K562 (cell line): Measurements from ENCODE around the gene SBK3. TPM values are rescaled to one million over a fixed set of nuclear protein-coding genes. Genes with fewer than 3 reads are reported as not detected.

Source experiments
- ARID1B ChIP-seq: fragments of 450-650 bp; IDR thresholded peaks from 2 replicates; pipeline ENCODE4 v1.6.1; 2016; ENCODE audit warnings: antibody characterized with exemption, mild to moderate bottlenecking, inconsistent platforms
- BCOR ChIP-seq: fragments of 450-650 bp; IDR thresholded peaks from 2 replicates; pipeline ENCODE4 v1.6.1; 2016
- CREB1 ChIP-seq, 2 experiments: sonication (generic) in 1 of 2; formaldehyde crosslinking in 1 of 2; IDR thresholded peaks; 2 replicates each; pipeline versions ENCODE4 v1.6.1 to v1.8.0; 2012 to 2022; ENCODE audit warnings: inconsistent platforms in 1 of 2, mild to moderate bottlenecking in 1 of 2, missing genetic modification reagents in 1 of 2, moderate library complexity in 1 of 2
- CTBP1 ChIP-seq: fragments of 450-650 bp; IDR thresholded peaks from 2 replicates; pipeline ENCODE4 v1.6.1; 2016; ENCODE audit warnings: borderline replicate concordance
- ETV6 ChIP-seq, 3 experiments: fragments of 150-350 bp in 1 of 3; sonication (generic) in 1 of 3; formaldehyde crosslinking in 1 of 3; IDR thresholded peaks; 2 replicates each; pipeline versions ENCODE4 v1.6.1 to v1.8.0; 2014 to 2022; ENCODE audit warnings: borderline replicate concordance in 2 of 3, low read depth in 2 of 3, antibody characterized with exemption in 1 of 3, low read length in 1 of 3, mild to moderate bottlenecking in 1 of 3, missing genetic modification reagents in 1 of 3
- GABPA ChIP-seq: fragments of 200-800 bp; sonication (Bioruptor generic); conservative IDR thresholded peaks from 2 replicates; pipeline ENCODE4 v1.6.1; 2016; ENCODE audit warnings: low read depth, missing genetic modification characterization, missing compliant biosample characterization
- GABPB1 ChIP-seq: sonication (generic); formaldehyde crosslinking; IDR thresholded peaks from 2 replicates; pipeline ENCODE4 v1.8.0; 2022; ENCODE audit warnings: mild to moderate bottlenecking, missing genetic modification reagents
- HDAC1 ChIP-seq, 2 experiments: fragments of 450-650 bp; IDR thresholded peaks; 2 replicates each; pipeline ENCODE4 v1.6.1; 2016 to 2017; ENCODE audit warnings: inconsistent platforms in 1 of 2, mild to moderate bottlenecking in 1 of 2, moderate library complexity in 1 of 2
- L3MBTL2 ChIP-seq: fragments of 450-650 bp; IDR thresholded peaks from 2 replicates; pipeline ENCODE4 v1.6.1; 2016; ENCODE audit warnings: mild to moderate bottlenecking, moderate library complexity
- NFATC3 ChIP-seq: fragments of 450-650 bp; IDR thresholded peaks from 2 replicates; pipeline ENCODE4 v1.6.1; 2017; ENCODE audit warnings: mild to moderate bottlenecking
- NFE2 ChIP-seq: IDR thresholded peaks from 2 replicates; pipeline ENCODE4 v1.6.1; 2014; ENCODE audit warnings: antibody characterized with exemption, low read depth
- NR2F6 ChIP-seq: fragments of 450-650 bp; formaldehyde crosslinking; IDR thresholded peaks from 2 replicates; pipeline ENCODE4 v1.4.0; 2020; ENCODE audit warnings: mild to moderate bottlenecking
- RBM25 ChIP-seq: fragments of 200-400 bp; formaldehyde crosslinking; IDR thresholded peaks from 2 replicates; pipeline ENCODE4 v1.6.1; 2018; ENCODE audit warnings: low read length, low read depth, moderate library complexity; ENCODE audit not compliant: severe bottlenecking
- SMARCE1 ChIP-seq: fragments of 450-650 bp; IDR thresholded peaks from 2 replicates; pipeline ENCODE4 v1.7.1; 2016; ENCODE audit warnings: mild to moderate bottlenecking
- ZNF232 ChIP-seq: sonication (generic); formaldehyde crosslinking; IDR thresholded peaks from 2 replicates; pipeline ENCODE4 v1.8.0; 2022; ENCODE audit warnings: mild to moderate bottlenecking, missing genetic modification reagents
- ZNF354B ChIP-seq: fragments of 250-450 bp; sonication (Bioruptor Pico); IDR thresholded peaks from 2 replicates; pipeline ENCODE4 v1.4.0; 2020
- polyA plus RNA-seq, 8 experiments: library from polyadenylated mRNA; depleted of rRNA in 4 of 8; stranded (reverse) in 5 of 8; unstranded in 3 of 8; fragments of >200 nt; fragmentation: Nextera tagmentation in 2 of 8; fragmentation: Illumina TruSeq in 1 of 8; extraction: Ambion mirVana in 2 of 8; extraction: Trizol in 1 of 8; gene quantifications; 2 replicates each; pipeline versions ENCODE4 v1.2.1 to v1.2.3, GENCODE V29; 2011 to 2014; ENCODE audit warnings: inconsistent platforms in 1 of 8, missing spikeins in 1 of 8
- total RNA-seq, 7 experiments: library from RNA; depleted of rRNA in 6 of 7; stranded (reverse); fragments of >200 nt in 6 of 7; fragmentation: Illumina TruSeq in 2 of 7; extraction: Trizol in 2 of 7; gene quantifications; 2 replicates each; pipeline versions ENCODE4 v1.2.1 to v1.2.3, GENCODE V29; 2011 to 2021; ENCODE audit warnings: low replicate concordance in 1 of 7
- TF ChIP-seq, protein P1 (sequence below), 2 experiments: fragments of 450-650 bp in 1 of 2; sonication (generic) in 1 of 2; formaldehyde crosslinking in 1 of 2; IDR thresholded peaks; 2 replicates each; pipeline versions ENCODE4 v1.7.1 to v1.9.0; 2016 to 2022; ENCODE audit warnings: inconsistent platforms in 1 of 2, mild to moderate bottlenecking in 1 of 2, missing genetic modification reagents in 1 of 2
- TF ChIP-seq, protein P2 (sequence below), 2 experiments: fragments of 250-450 bp in 1 of 2; fragments of 450-650 bp in 1 of 2; sonication (Bioruptor Pico) in 1 of 2; IDR thresholded peaks; 2 replicates each; pipeline versions ENCODE4 v1.6.1 to v1.8.0; 2016 to 2021; ENCODE audit warnings: mild to moderate bottlenecking in 2 of 2, moderate library complexity in 2 of 2, missing compliant biosample characterization in 1 of 2, missing genetic modification characterization in 1 of 2

Gene SBK3
- total and polyA plus RNA-seq, 9 of the 15 experiments (the other 6 are each of a cell fraction or from before 2014, with no cell fraction given) = 0.11 to 0.43 (median 0.13) TPM; not detected in 6

DNA sequence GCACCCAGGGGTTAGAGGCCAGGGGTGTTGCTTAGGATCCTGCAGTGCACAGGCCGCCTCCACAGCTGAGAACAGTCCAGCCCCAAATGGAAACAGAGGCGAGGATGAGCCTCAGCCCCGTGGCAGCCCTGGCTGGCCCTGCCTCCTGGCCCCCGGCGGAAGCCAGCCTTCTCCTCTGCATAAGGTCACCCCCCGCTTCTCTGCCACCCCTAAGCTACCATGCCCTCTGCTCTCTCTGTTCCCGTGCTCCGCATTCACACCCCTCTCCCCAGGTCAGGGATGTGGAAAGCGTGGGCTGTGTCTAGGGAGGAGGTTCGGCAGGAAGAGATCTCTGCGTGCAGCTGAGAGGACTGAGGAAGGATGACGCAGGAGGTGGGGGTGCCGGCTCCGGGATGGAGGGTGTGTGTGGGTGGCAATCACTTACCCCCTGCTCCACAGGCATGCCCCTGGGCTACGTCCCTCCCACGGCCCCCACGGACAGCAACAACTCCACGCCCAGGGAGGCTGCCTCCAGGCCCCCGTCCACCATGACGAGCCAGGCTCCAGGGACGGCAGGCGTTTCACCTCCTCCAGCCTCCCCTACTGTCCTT is 51.1 kb downstream of the SBK3 start (continued):
- TF ChIP-seq, protein P1, sequence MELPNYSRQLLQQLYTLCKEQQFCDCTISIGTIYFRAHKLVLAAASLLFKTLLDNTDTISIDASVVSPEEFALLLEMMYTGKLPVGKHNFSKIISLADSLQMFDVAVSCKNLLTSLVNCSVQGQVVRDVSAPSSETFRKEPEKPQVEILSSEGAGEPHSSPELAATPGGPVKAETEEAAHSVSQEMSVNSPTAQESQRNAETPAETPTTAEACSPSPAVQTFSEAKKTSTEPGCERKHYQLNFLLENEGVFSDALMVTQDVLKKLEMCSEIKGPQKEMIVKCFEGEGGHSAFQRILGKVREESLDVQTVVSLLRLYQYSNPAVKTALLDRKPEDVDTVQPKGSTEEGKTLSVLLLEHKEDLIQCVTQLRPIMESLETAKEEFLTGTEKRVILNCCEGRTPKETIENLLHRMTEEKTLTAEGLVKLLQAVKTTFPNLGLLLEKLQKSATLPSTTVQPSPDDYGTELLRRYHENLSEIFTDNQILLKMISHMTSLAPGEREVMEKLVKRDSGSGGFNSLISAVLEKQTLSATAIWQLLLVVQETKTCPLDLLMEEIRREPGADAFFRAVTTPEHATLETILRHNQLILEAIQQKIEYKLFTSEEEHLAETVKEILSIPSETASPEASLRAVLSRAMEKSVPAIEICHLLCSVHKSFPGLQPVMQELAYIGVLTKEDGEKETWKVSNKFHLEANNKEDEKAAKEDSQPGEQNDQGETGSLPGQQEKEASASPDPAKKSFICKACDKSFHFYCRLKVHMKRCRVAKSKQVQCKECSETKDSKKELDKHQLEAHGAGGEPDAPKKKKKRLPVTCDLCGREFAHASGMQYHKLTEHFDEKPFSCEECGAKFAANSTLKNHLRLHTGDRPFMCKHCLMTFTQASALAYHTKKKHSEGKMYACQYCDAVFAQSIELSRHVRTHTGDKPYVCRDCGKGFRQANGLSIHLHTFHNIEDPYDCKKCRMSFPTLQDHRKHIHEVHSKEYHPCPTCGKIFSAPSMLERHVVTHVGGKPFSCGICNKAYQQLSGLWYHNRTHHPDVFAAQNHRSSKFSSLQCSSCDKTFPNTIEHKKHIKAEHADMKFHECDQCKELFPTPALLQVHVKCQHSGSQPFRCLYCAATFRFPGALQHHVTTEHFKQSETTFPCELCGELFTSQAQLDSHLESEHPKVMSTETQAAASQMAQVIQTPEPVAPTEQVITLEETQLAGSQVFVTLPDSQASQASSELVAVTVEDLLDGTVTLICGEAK (IDR thresholded peaks at IDR 0.05) = 0 out of 2 replicates have a peak, but pooled peaks have one; percentile 21
- TF ChIP-seq, protein P1 (CRISPR knock-in tag; IDR thresholded peaks at IDR 0.05) = no peak
- TF ChIP-seq GABPB1 = 0 out of 2 replicates have a peak, but pooled peaks have one; percentile 8
- no peak for TF ChIP-seq ZNF354B
- TF ChIP-seq BCOR = no peak
- 0 out of 2 replicates have a peak, but pooled peaks have one; percentile 13 for TF ChIP-seq L3MBTL2
- TF ChIP-seq SMARCE1 = peak; percentile 33; the same call in 1 of the 2 replicates
- TF ChIP-seq RBM25 = no peak
- no peak for TF ChIP-seq NFATC3
- TF ChIP-seq CTBP1 = peak; percentile 56; the same call in 1 of the 2 replicates
- TF ChIP-seq ZNF232 = no peak
- TF ChIP-seq NR2F6 = no peak
- TF ChIP-seq GABPA (tag) = peak; percentile 70
- peak in 1 of 2 experiments; percentile 27; a peak in 1 of 4 replicates for TF ChIP-seq HDAC1 (IDR thresholded peaks at IDR 0.05)
- 0 out of 2 replicates have a peak, but pooled peaks have one; percentile 24 for TF ChIP-seq CREB1 (IDR thresholded peaks at IDR 0.05)
- TF ChIP-seq CREB1 (CRISPR knock-in tag; IDR thresholded peaks at IDR 0.05) = peak; percentile 32; the same call in 1 of the 2 replicates
- TF ChIP-seq, protein P2, sequence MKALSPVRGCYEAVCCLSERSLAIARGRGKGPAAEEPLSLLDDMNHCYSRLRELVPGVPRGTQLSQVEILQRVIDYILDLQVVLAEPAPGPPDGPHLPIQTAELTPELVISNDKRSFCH (CRISPR knock-in tag; IDR thresholded peaks at IDR 0.05) = no peak
- TF ChIP-seq, protein P2 (tag; IDR thresholded peaks at IDR 0.05) = 0 out of 2 replicates have a peak, but pooled peaks have one; percentile 37
- TF ChIP-seq ARID1B = peak; percentile 23; the same call in 1 of the 2 replicates
- peak; percentile 13; the same call in 1 of the 2 replicates for TF ChIP-seq NFE2
- TF ChIP-seq ETV6 (IDR thresholded peaks at IDR 0.05; ENCODE audit: borderline replicate concordance in 1 of 2, low read depth in 2 of 2, low read length in 1 of 2) = no peak
- no peak for TF ChIP-seq ETV6 (CRISPR knock-in tag; IDR thresholded peaks at IDR 0.05; ENCODE audit: borderline replicate concordance)
